ENCODE data around the gene CASTOR1.

The CASTOR1 gene

DNA sequence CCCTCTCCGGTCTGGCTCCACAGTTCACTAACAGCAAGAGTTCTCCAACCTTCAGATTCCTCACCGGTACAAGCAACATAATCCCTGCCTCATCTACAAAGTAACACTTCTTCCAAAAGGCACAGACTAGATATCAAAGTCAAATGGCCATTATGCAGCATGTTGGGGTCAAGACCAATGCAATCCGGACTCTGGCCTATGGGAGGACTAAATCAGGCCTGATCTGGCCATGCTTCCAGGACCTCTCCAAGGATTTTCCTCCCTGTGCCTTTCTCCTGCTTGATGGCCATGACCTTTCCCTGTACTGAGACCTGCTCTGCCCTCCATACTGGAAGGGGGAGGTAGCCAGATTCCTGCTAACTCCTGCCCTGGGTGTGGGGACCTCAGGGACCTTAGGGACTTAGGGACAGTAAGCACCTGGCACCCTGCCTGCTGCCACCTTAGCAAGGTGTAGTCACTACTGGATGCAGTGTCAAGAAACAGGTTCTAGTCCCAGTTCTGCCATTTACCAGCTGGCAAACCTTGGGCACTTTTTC is 30.8 kb upstream of the CASTOR1 start:
- DNase-seq (ENCODE audit: low read depth), result no peak
- no peak overlapping the region for H3K4me3 ChIP-seq (ENCODE audit: low read depth, low read length)
- no peak for TF ChIP-seq CTCF (IDR thresholded peaks at IDR 0.05; ENCODE audit: control insufficient read depth, extremely low read depth, insufficient read depth)

DNA sequence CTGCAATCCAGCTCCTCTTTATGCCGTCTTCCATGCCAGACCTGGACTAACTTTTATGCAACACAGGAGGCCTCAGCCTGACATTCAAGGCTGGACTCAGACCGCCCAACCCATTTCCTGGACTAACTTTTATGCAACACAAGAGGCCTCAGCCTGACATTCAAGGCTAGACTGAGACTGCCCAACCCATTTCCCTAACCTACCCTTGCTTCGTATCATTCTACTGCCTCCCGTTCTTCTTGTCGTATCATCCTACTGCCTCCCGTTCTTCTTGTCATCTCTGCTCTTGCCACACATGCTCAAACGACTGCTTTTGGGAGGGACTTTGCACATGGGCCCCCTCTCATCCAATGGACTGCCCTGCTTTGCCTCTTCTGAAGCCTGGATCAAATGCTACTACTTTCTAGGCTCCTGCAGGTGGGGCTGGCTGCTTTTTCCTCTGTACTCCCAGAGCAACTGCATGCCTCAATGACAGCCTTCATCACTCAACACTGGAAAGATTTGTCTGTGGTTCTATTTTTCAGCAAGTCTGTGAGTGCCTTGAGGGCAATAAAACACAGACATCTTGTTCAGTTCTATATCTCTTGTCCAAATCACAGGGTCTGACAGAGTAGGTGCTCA is 29.6 kb upstream of the CASTOR1 start:
- DNase-seq (ENCODE audit: low read depth), result no peak
- TF ChIP-seq CTCF (IDR thresholded peaks at IDR 0.05; ENCODE audit: control insufficient read depth, extremely low read depth, insufficient read depth), result no peak
- H3K4me3 ChIP-seq (ENCODE audit: low read depth, low read length), result no peak overlapping the region

DNA sequence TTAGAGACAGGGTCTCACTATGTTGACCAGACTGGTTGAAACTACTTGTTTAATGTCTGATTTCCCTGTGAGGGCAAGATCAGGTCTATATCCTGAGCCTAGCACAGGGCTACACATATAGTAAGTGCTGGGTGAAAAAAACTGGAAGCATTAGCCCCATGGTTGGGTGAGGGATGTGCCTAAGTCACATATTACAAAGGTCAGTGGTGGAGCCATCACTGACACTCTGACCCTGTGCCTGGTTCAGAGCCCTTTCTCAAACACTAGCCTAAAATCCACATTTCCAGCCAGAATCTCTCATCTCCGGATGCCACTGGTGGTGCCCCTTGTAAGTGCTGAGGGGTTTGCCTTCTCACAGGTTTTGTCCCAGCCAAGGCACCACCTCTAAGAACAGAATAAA is 28.5 kb upstream of the CASTOR1 start:
- no peak overlapping the region for H3K4me3 ChIP-seq (ENCODE audit: low read depth, low read length)

DNA sequence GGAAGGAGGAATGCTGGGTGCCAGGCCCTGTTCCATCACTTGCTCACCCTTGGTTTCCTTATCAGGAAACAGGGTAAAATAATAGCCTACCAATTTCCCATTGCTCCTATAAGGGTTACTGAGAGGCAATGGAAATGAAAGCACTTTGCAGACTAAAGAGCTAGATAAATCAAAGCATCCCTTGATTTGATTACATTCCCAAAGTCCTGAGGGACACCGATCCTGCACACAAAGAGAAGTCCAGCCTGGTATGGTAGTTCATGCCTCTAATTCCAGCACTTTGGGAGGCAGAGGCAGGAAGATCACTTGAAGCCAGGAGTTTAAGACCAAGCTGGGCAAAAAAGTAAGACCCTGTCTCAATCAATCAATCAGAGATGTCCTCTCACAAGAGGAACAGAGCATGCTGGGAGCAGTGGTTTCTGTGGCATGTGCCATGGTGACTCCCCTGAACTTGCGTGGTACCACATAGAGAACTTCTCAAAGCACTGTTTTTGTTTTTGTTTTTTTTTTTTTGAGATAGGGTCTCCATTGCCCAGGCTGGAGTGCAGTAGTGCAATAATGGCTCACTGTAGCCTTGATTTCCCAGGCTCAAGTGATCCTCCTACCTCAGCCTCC is 26.8 kb upstream of the CASTOR1 start:
- TF ChIP-seq CTCF (IDR thresholded peaks at IDR 0.05; ENCODE audit: control insufficient read depth, extremely low read depth, insufficient read depth), result no peak
- DNase-seq (ENCODE audit: low read depth), result no peak
- H3K4me3 ChIP-seq (ENCODE audit: low read depth, low read length), result no peak overlapping the region

More for the DNA sequence above, 28.5 kb upstream of the CASTOR1 start:
- no peak for DNase-seq (ENCODE audit: low read depth)
- no peak for TF ChIP-seq CTCF (IDR thresholded peaks at IDR 0.05; ENCODE audit: control insufficient read depth, extremely low read depth, insufficient read depth)

GRCh38 chr22:30314915-30315314 is 25.6 kb upstream of the CASTOR1 start:
- DNase-seq (ENCODE audit: low read depth), result no peak
- no peak overlapping the region for H3K4me3 ChIP-seq (ENCODE audit: low read depth, low read length)
- no peak for TF ChIP-seq CTCF (IDR thresholded peaks at IDR 0.05; ENCODE audit: control insufficient read depth, extremely low read depth, insufficient read depth)

DNA sequence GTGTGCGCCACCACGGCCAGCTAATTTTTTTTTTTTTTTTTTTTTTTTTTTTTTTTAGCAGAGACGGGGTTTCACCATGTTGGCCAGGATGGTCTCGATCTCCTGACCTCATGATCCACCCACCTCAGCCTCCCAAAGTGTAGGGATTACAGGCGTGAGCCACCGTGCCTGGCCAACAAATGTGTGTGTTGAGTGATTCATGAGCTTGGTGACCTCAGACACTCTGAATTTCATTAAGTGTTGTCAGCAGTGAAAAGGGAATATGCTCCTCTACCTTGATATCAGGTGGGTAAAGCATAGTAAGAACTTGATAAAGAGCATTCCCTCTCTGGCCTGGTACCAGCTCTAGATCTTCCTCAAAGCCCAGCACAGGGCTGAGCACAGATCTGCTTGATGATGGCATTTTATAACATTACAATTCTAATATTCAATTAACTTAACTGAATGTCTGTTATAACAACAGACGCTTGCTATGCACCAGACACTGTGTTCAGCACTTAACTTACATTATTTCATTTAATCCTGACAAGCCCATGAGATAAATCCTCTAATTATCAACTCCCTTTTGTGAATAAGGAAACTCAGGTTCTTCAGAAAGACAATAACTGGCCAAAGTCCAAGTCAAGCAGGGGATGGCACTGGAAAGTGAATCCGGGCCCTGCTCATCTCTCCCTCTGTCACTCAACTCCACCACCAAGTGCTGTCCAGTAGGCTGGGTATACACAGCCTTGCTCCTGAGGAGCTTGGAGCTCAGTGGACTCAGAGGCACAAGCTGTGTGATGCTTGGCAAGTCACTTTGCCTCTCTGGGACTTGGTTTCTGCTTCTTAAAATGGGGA is 24.4 kb upstream of the CASTOR1 start:
- no peak overlapping the region for H3K4me3 ChIP-seq (ENCODE audit: low read depth, low read length)
- no peak for TF ChIP-seq CTCF (IDR thresholded peaks at IDR 0.05; ENCODE audit: control insufficient read depth, extremely low read depth, insufficient read depth)
- no peak for DNase-seq (ENCODE audit: low read depth)

Data from LNCaP clone FGC (cell line).